Ishikawa (cell line): ENCODE data around the gene POLR1A.
A peak's percentile ranks its signal among the peaks of the same experiment; 100 is the strongest.

ENCODE experiments used
- CEBPB ChIP-seq: IDR thresholded peaks from 2 replicates; pipeline ENCODE4 v1.6.1; 2012
- CREB1 ChIP-seq: IDR thresholded peaks from 2 replicates; pipeline ENCODE4 v1.6.1; 2012; ENCODE audit warnings: low read depth
- EGR1 ChIP-seq: IDR thresholded peaks from 2 replicates; pipeline ENCODE4 v1.6.1; 2012
- EP300 ChIP-seq: IDR thresholded peaks from 2 replicates; pipeline ENCODE4 v1.6.1; 2012; ENCODE audit warnings: borderline replicate concordance
- FOXM1 ChIP-seq: IDR thresholded peaks from 2 replicates; pipeline ENCODE4 v1.6.1; 2012; ENCODE audit warnings: low read depth, borderline replicate concordance
- MAX ChIP-seq: IDR thresholded peaks from 2 replicates; pipeline ENCODE4 v1.6.1; 2012
- NFIC ChIP-seq: IDR thresholded peaks from 2 replicates; pipeline ENCODE4 v1.6.1; 2012
- RAD21 ChIP-seq: IDR thresholded peaks from 2 replicates; pipeline ENCODE4 v1.6.1; 2012; ENCODE audit warnings: low read depth
- REST ChIP-seq: IDR thresholded peaks from 2 replicates; pipeline ENCODE4 v1.6.1; 2012; ENCODE audit warnings: low read depth, mild to moderate bottlenecking
- TAF1 ChIP-seq: IDR thresholded peaks from 2 replicates; pipeline ENCODE4 v1.6.1; 2012; ENCODE audit warnings: low read depth, mild to moderate bottlenecking
- TCF12 ChIP-seq: IDR thresholded peaks from 2 replicates; pipeline ENCODE4 v1.6.1; 2012; ENCODE audit warnings: low read depth
- TEAD4 ChIP-seq: IDR thresholded peaks from 2 replicates; pipeline ENCODE4 v1.6.1; 2012
- USF1 ChIP-seq: IDR thresholded peaks from 2 replicates; pipeline ENCODE4 v1.6.1; 2012
- YY1 ChIP-seq: IDR thresholded peaks from 2 replicates; pipeline ENCODE4 v1.6.1; 2012; ENCODE audit warnings: low read depth
- ZBTB7A ChIP-seq: IDR thresholded peaks from 2 replicates; pipeline ENCODE4 v1.6.1; 2012; ENCODE audit warnings: low read depth

Gene POLR1A

GRCh38 chr2:86017901-86018896, 87.5 kb downstream of the POLR1A start:
- TF ChIP-seq REST: no peak
- TF ChIP-seq TEAD4: peak; percentile 68
- peak; percentile 57 for TF ChIP-seq MAX
- TF ChIP-seq ZBTB7A: peak; percentile 64; the same call in 1 of the 2 replicates
- peak; percentile 93 for TF ChIP-seq NFIC
- peak; percentile 89 for TF ChIP-seq TCF12
- TF ChIP-seq TAF1: no peak
- TF ChIP-seq EP300: peak; percentile 38; the same call in 1 of the 2 replicates

- TF ChIP-seq EGR1 (no peak), CEBPB (no peak), ZBTB7A (no peak), RAD21 (no peak), CREB1 (no peak), TEAD4 (no peak), TCF12 (no peak), YY1 (no peak)
Measured at GRCh38 chr2:86016581-86016980, 89.1 kb downstream of the POLR1A start.

GRCh38 chr2:86015699-86016098, 90.0 kb downstream of the POLR1A start:
- no peak for TF ChIP-seq REST
- TF ChIP-seq MAX: no peak
- TF ChIP-seq RAD21: no peak
- no peak for TF ChIP-seq ZBTB7A
- no peak for TF ChIP-seq TCF12
- no peak for TF ChIP-seq YY1
- no peak for TF ChIP-seq NFIC
- no peak for TF ChIP-seq CEBPB
- TF ChIP-seq EP300: no peak
- TF ChIP-seq CREB1: no peak

- TF ChIP-seq FOXM1: no peak
- TF ChIP-seq TEAD4: no peak
- no peak for TF ChIP-seq MAX
- no peak for TF ChIP-seq CREB1
- TF ChIP-seq YY1: no peak
Measured at GRCh38 chr2:86015006-86015405, 90.7 kb downstream of the POLR1A start.

- TF ChIP-seq USF1 (peak; percentile 63), NFIC (no peak), EGR1 (no peak), CEBPB (no peak), FOXM1 (no peak), TCF12 (no peak), ZBTB7A (no peak)
Measured at GRCh38 chr2:86014493-86014892, 91.2 kb downstream of the POLR1A start.

- TF ChIP-seq CEBPB: no peak
- TF ChIP-seq RAD21: no peak
- TF ChIP-seq CREB1: no peak
- no peak for TF ChIP-seq TAF1
- TF ChIP-seq NFIC: no peak
- TF ChIP-seq TCF12: no peak
- TF ChIP-seq YY1: no peak
Measured at GRCh38 chr2:86012007-86012712, 93.5 kb downstream of the POLR1A start.
